HG03432 (cell line): ENCODE results near the gene OR2V1.
"Not testable (repeated sequence)": the region's sequence is repeated elsewhere in the genome, so short reads cannot be mapped to it uniquely, and the experiment has no call there.

ENCODE experiments used
- ATAC-seq: cut with Tn5 transposase; IDR thresholded peaks from one replicate; pipeline ENCODE4 v1.9.1; 2021; ENCODE audit warnings: mild to moderate bottlenecking, moderate library complexity; ENCODE audit not compliant: unreplicated experiment

The OR2V1 gene

DNA sequence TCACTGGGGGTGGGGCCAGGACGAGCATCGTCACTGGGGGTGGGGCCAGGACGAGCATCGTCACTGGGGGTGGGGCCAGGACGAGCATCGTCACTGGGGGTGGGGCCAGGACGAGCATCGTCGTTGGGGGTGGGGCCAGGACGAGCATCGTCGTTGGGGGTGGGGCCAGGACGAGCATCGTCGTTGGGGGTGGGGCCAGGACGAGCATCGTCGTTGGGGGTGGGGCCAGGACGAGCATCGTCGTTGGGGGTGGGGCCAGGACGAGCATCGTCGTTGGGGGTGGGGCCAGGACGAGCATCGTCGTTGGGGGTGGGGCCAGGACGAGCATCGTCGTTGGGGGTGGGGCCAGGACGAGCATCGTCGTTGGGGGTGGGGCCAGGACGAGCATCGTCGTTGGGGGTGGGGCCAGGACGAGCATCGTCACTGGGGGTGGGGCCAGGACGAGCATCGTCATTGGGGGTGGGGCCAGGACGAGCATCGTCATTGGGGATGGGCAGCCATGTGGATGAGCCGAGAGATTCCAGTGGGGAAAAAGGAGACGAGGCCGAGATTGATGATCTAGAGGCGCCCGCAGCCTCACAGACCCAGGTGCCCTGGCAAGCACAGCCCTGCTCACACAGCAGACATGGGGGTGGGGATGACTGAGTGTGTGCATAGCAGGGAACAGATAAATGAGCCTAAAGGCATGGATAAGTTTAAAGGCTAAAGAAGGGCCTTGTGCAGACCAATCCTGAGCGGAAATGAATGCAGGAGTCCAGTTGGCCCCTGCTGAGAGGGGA, 30.0 kb upstream of the OR2V1 start:
- ATAC-seq = not testable (repeated sequence)

- peak; percentile 46 for ATAC-seq
Measured at GRCh38 chr5:181160152-181160754, 29.3 kb upstream of the OR2V1 start.

GRCh38 chr5:181159286-181160151, 28.6 kb upstream of the OR2V1 start:
- ATAC-seq = peak; percentile 66

DNA sequence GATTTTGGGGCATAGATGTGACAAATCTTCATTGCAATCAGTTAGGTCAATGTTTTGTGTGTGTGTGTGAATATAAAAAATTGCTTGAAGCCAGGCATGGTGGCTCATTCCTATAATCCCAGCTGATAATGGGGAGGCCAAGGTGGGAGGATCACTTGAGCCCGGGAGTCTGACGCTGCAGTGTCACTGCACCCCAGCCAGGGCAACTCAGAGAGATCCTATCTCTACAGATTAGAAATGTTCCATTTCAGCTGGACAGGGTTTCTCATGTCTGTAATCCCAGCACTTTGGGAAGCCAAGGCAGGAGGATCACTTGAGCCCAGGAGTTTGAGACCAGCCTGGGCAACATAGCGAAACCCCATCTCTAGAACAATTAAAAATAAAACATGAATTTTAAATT, 27.9 kb upstream of the OR2V1 start:
- no peak for ATAC-seq

DNA sequence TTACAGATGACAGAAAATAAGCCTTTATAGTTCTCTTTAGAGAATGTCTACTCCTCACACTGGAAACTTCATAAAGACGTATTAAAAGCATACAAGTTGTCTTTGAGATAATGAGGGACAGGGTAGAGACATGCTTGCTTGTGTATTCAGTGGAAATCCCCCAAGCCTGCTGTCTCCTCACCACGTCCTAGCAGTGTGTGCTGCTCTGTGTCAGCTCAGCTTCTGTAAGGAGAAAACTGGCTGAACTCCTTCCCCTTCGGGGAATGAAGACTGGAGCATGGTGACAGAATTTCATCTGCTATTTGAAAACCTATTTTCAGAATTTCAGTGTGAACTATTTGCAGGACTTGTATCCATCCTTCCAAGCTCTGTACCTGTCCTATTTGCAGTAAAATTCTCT, 25.8 kb upstream of the OR2V1 start:
- ATAC-seq = no peak

DNA sequence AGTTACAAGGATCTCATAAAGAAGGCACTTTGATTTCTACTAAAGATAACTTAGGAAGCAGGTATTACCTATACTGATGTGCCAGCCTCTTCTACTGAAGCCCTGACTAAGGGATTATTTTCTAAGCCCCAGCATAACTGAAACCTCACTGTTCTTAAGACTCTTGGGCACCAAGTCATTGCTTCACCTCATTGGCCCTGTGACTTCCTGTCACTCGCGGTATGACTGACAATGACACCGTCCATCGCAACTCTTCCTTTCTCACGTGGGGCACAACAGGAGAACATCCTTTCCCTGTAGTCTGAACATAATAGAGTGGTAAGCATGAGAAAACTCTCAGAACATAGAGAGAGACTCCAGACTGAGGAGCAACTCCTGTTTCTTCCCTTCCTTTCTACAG, 22.8 kb upstream of the OR2V1 start:
- ATAC-seq = peak; percentile 30

GRCh38 chr5:181152406-181152805, 21.4 kb upstream of the OR2V1 start:
- no peak for ATAC-seq

DNA sequence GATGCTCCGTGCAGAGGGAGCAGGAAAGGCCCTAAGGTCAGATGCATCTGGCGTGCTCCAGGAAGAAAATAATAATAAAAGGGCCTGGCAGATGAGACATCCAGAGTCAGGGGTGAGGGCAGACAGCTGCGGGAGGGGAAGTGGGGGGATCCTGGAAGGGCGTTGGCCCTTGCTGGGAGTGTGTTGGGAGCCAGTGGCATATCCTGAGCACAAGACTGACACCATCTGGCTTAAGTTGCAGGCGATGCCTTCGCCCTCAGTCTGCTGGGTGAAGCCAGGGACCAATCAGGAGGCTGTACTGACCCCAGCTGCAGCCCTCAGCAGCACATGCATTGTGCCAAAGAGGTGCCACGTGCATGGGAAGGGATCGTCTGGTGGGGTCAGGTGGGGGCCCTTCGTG, 20.2 kb upstream of the OR2V1 start:
- no peak for ATAC-seq

GRCh38 chr5:181149806-181150733, 19.1 kb upstream of the OR2V1 start:
- ATAC-seq = peak; percentile 73

- no peak for ATAC-seq
Measured at GRCh38 chr5:181149355-181149754, 18.4 kb upstream of the OR2V1 start.

GRCh38 chr5:181146927-181147636, 16.1 kb upstream of the OR2V1 start, which contains the start of gene OR2V2:
TSS of gene OR2V2 (plus strand) at chr5:181147586. CDS start at chr5:181154943, 7,357 bp downstream.
- not testable (repeated sequence) for ATAC-seq

GRCh38 chr5:181145133-181145532, 14.2 kb upstream of the OR2V1 start:
- ATAC-seq = no peak

DNA sequence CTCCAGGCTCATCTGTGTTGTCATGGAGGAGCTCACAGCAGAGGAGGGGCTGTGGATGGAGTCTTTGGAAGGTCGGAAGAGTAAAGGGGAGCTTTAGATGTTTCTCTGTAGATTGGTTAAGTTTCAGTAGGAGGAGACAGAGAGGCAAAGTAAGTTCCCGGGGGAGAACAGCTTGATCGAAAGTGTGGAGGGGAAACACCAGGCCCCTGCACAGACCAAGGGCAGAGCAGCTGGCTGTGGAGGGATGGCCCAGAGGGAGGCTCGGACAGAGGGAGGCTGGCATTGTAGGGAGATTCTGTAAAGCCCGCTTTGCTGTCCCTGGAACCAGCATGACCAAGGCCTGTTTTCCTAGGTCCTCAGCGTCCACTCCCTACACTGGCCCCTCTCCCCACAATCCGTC, 11.1 kb upstream of the OR2V1 start:
- peak; percentile 63 for ATAC-seq

DNA sequence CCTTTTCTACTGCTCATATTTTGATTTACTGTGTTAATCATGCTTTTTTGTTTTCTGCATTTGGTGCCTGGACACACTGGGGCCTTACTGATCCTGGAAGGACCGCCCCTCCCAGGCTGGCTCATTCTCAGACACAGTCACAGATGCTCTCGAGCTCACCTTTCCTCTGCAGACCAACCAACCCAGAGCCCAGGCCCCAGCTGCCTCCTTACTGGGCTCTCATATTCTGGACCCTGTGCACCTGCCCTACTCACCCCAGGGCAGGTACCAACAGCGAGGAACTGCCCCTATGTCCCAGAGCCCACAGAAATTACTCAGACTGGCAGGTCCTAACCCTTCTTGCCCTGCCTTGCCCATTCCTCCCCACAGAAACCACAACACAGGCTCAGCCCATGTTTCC, 9.8 kb upstream of the OR2V1 start:
- ATAC-seq = no peak

- no peak for ATAC-seq
Measured at GRCh38 chr5:181138258-181138657, 7.3 kb upstream of the OR2V1 start.

- no peak for ATAC-seq
Measured at GRCh38 chr5:181136361-181136955, 5.5 kb upstream of the OR2V1 start.

DNA sequence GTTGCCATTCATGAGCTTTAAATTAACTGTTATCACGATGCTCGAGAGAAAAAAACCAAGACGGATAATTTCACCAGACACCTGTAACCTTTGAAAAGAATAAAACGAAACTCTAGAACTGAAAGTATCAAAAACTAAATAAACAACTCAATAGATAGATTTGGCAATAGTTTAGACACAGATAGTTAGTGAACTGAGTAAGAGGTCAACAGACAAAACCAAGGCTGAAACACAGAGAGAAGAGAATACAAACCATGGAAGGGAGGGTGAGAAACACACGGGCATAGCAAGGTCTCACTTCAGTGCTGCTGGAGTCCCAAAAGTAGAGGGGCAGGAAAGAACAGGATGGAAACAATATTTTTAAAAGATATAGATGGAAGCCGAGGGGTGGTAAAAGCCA, 3.3 kb upstream of the OR2V1 start:
- no peak for ATAC-seq

DNA sequence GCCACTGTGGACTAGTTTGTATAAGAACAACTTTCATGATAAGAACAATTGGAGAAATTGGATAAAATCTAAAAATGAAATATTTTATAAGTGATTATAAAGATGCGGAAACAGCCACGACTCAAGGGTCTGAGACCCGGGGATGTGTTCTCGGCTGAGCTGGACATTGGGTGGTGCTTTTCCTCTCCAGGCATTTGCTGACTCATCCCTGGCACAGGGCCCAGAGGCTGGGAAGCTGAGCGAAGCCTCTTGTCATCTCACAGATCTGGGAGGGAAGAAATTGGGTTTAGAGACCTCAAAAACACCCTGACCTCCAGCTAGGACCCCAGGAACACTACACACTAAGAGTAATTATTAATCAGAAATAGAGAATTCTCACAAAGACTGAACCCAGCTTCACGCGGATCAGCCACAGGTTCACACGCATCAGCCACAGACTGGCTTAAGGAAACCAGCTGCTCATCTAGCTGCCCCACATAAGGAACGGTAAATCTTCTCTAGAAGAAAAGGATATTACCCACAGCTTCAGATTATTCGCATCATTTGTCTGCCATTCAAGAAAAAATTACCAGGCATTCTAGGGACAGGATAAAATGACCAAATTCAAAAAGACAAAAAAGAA, 2.8 kb upstream of the OR2V1 start:
- no peak for ATAC-seq

GRCh38 chr5:181133083-181133482, 2.1 kb upstream of the OR2V1 start:
- no peak for ATAC-seq
